IPS-20b (cell line): Measurements from ENCODE around the gene MAJIN.
"Not testable (repeated sequence)": the region's sequence is repeated elsewhere in the genome, so short reads cannot be mapped to it uniquely, and the experiment has no call there.

Experiments used
- H3K27ac ChIP-seq: one replicate; pipeline ENCODE4 v1.5.1; 2013; ENCODE audit warnings: low read length
- H3K27me3 ChIP-seq: 2 replicates; pipeline ENCODE4 v1.6.1; 2013; ENCODE audit warnings: mild to moderate bottlenecking, low read length, inconsistent platforms; ENCODE audit not compliant: insufficient read depth
- H3K36me3 ChIP-seq: 2 replicates; pipeline ENCODE4 v1.6.1; 2013; ENCODE audit warnings: low read depth, mild to moderate bottlenecking, inconsistent platforms, low read length, moderate library complexity; ENCODE audit not compliant: insufficient read depth
- H3K4me1 ChIP-seq: 2 replicates; pipeline ENCODE4 v1.6.1; 2013; ENCODE audit warnings: mild to moderate bottlenecking, control low read depth, inconsistent platforms, low read length, moderate library complexity; ENCODE audit not compliant: insufficient read depth
- H3K4me3 ChIP-seq: 2 replicates; pipeline ENCODE4 v1.5.1; 2013; ENCODE audit warnings: mild to moderate bottlenecking, low read length, inconsistent platforms
- H3K9ac ChIP-seq: 2 replicates; pipeline ENCODE4 v1.6.1; 2013; ENCODE audit warnings: low read depth, mild to moderate bottlenecking, inconsistent platforms, low read length, moderate library complexity
- H3K9me3 ChIP-seq: 2 replicates; pipeline ENCODE4 v1.6.1; 2013; ENCODE audit warnings: mild to moderate bottlenecking, low read depth, low read length, inconsistent platforms; ENCODE audit not compliant: insufficient read depth

MAJIN gene

GRCh38 chr11:64987998-64988854 lies 16.3 kb upstream of the MAJIN start:
- Histone ChIP-seq H3K9me3 (no peaks in the 10 kb centered on the region), H3K27me3 (no peaks in the 10 kb centered on the region), H3K4me3 (no peak overlapping the region), H3K36me3 (no peaks in the 10 kb centered on the region), H3K9ac (no peak overlapping the region), H3K4me1 (no peaks in the 10 kb centered on the region), H3K27ac (no peak overlapping the region)

GRCh38 chr11:64983339-64983738 lies 11.4 kb upstream of the MAJIN start:
- not testable (repeated sequence) for H3K36me3 ChIP-seq, H3K4me1 ChIP-seq, H3K9ac ChIP-seq, H3K27ac ChIP-seq, H3K27me3 ChIP-seq, H3K9me3 ChIP-seq, H3K4me3 ChIP-seq

DNA sequence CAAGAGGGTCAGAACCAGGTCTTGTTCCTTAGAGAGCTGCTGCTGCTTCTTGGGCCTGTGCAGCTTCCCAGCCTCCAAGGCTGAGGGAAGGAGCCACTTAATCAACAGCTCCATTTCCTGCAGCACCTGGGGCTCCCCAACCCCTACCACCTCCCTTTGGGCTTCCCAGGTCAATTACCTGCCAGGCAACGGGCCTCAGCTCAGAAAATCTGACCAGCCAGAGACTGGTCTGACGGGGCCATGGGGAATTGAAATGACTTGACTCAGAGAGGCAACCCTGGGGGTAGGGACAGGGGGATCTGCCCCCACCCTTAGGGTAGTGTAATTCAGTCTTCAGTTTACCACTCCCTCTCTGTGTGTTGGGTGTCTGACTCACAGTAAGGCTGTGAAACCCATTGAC lies 4.7 kb upstream of the MAJIN start:
- Histone ChIP-seq H3K27ac (no peak overlapping the region), H3K9ac (no peak overlapping the region), H3K27me3 (no peaks in the 10 kb centered on the region; the same call in 1 of the 2 replicates), H3K36me3 (no peaks in the 10 kb centered on the region), H3K4me1 (no peaks in the 10 kb centered on the region), H3K9me3 (no peaks in the 10 kb centered on the region), H3K4me3 (no peak overlapping the region)

DNA sequence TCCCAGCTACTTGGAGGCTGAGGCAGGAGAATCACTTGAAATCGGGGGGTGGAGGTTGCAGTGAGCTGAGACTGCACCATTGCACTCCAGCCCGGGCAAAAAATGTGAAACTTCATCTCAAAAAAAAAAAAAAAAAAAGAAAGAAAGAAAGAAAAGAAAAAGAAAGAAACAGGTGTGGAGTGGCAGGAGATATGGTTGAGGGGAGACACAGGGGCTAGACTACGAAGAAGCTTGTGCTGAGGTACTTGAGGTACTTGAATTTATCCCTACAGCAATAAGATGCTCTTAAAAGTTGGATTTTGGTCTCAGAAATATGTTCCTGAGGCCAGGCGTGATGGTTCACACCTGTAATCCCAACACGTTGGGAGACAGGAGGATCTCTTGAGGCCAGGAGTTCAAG lies 2.2 kb upstream of the MAJIN start:
- H3K36me3 ChIP-seq = no peaks in the 10 kb centered on the region
- no peak overlapping the region for H3K4me3 ChIP-seq
- no peak overlapping the region for H3K9ac ChIP-seq
- H3K27ac ChIP-seq = no peak overlapping the region
- no peaks in the 10 kb centered on the region for H3K4me1 ChIP-seq
- no peaks in the 10 kb centered on the region for H3K9me3 ChIP-seq
- H3K27me3 ChIP-seq = no peaks in the 10 kb centered on the region; the same call in 1 of the 2 replicates

DNA sequence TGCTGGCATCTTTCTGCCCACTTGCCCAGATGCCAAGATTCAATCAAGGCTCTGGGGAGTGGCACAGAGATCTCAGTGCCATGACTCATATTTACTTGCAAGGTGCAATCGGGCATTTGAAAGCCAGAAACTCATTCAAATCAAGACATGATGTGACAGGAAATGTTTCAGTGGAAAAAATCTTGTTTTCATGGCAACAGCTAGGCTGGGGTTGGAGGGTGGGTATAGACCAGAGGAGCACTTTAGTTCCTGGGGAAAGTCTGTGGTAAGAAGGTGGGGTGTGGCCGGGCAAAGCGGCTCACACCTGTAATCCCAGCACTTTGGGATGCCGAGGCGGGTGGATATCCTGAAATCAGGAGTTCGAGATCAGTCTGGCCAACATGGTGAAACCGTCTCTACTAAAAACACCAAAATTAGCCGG lies 1.2 kb downstream of the MAJIN start:
- H3K9ac ChIP-seq = no peak overlapping the region
- H3K4me3 ChIP-seq = no peak overlapping the region
- no peaks in the 10 kb centered on the region for H3K4me1 ChIP-seq
- H3K9me3 ChIP-seq = no peaks in the 10 kb centered on the region
- no peaks in the 10 kb centered on the region; the same call in 1 of the 2 replicates for H3K27me3 ChIP-seq
- no peaks in the 10 kb centered on the region for H3K36me3 ChIP-seq
- H3K27ac ChIP-seq = no peak overlapping the region

GRCh38 chr11:64969209-64969608 lies 2.7 kb downstream of the MAJIN start:
- Histone ChIP-seq H3K27ac (no peak overlapping the region), H3K9ac (no peak overlapping the region), H3K36me3 (no peaks in the 10 kb centered on the region), H3K27me3 (no peaks in the 10 kb centered on the region; the same call in 1 of the 2 replicates), H3K4me1 (no peaks in the 10 kb centered on the region), H3K4me3 (no peak overlapping the region), H3K9me3 (no peaks in the 10 kb centered on the region)

DNA sequence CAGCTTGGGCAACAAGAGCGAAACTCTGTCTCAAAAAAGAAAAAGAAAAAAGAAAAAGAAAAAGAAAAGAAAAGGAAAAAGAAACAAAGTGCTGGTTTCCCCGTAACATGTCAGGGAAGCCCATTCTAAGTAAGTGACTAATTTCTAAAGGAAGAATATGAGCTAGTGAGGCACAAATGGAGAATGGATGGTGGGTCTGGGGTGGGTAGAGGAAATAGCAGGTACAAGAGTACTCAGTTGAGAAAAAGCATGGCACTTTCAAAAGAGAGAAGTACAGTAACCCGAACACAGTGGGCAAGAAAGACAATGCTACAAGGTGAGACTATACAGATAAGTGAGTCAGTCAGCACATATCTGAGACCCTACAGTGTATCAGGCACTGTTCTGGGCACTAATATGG lies 4.5 kb downstream of the MAJIN start:
- H3K9ac ChIP-seq = no peak overlapping the region
- no peaks in the 10 kb centered on the region for H3K9me3 ChIP-seq
- no peak overlapping the region for H3K27ac ChIP-seq
- no peaks in the 10 kb centered on the region for H3K36me3 ChIP-seq
- no peak overlapping the region for H3K4me3 ChIP-seq
- no peaks in the 10 kb centered on the region; the same call in 1 of the 2 replicates for H3K27me3 ChIP-seq
- no peaks in the 10 kb centered on the region for H3K4me1 ChIP-seq

DNA sequence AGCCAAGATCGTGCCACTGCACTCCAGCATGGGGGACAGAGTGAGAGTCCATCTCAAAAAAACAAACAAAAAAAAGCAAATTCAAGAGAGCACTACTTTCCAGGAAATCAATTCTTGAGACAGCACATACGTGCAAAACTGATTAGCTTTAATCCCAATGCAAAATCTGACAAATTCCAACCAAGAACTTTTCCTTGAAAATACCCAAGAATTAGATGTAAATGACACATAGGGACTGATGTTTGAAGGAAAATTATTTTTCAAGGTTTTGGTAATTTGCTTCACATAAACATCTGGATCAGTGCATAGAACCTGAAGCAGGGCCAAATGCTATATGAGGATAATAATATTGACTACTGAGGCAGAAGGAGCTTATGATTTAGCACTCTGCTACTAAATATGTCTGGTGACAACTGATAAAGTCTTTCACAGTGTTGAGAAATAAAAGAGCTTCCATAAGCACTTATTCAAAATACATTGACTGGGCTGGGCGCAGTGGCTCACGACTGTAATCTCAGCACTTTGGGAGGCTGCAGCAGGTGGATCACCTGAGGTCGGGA lies 8.8 kb downstream of the MAJIN start:
- H3K27ac ChIP-seq = no peak overlapping the region
- no peak overlapping the region for H3K9ac ChIP-seq
- no peak overlapping the region for H3K4me3 ChIP-seq
- H3K27me3 ChIP-seq = no peaks in the 10 kb centered on the region
- H3K4me1 ChIP-seq = no peaks in the 10 kb centered on the region
- no peaks in the 10 kb centered on the region for H3K36me3 ChIP-seq
- H3K9me3 ChIP-seq = no peaks in the 10 kb centered on the region

DNA sequence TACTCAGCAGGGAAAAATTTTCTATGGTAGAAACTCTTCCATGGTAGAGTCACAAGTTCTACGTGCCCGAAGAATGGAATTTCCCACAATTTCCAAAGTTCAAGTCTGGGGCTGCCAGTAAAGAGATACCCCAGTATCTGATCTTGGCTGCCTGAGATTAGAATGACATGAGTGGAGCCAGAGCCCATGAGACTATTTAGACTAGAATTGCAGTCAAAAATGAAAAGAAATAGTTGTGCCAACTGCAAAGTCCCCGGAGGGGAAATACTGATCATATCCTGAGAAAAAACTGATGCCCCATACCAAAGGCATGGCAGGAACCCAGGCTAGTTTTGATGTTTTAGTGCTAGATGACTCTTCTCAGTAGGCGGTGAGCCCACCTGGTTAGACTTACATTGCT lies 11.2 kb downstream of the MAJIN start:
- Histone ChIP-seq H3K4me1 (no peaks in the 10 kb centered on the region), H3K36me3 (no peaks in the 10 kb centered on the region), H3K27ac (no peak overlapping the region), H3K9me3 (no peaks in the 10 kb centered on the region), H3K4me3 (no peak overlapping the region), H3K27me3 (no peaks in the 10 kb centered on the region), H3K9ac (no peak overlapping the region)

- Histone ChIP-seq H3K9ac (no peak overlapping the region), H3K4me3 (no peak overlapping the region), H3K27ac (no peak overlapping the region)
Observed at GRCh38 chr11:64959498-64959897, 12.4 kb downstream of the MAJIN start.

DNA sequence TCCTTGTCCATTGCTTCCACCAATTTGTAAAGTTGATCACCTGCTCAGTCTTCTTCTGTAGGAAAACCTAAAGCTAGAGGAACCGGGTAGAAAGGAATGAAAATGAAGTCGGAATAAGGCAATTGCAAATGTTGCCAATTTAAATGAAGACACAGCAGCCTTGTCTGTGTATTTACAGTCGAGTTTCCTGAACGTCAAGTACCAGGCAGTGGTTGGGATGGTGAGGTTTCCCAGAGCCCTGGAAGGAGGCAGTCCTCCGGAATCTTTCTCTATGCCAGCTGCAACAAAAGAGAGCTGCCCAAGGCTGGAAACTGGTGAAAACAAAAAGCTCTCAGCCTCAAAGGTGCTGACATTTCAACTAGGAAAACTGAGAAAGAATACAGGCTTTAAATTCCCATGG lies 17.7 kb downstream of the MAJIN start:
- Histone ChIP-seq H3K36me3 (no peaks in the 10 kb centered on the region), H3K27ac (no peak overlapping the region), H3K4me1 (no peaks in the 10 kb centered on the region), H3K27me3 (0 out of 2 replicates have a peak, but pooled peaks cover 4% of the 10 kb centered on the region), H3K9me3 (no peaks in the 10 kb centered on the region), H3K4me3 (no peak overlapping the region), H3K9ac (no peak overlapping the region)

More at GRCh38 chr11:64959498-64959897, 12.4 kb downstream of the MAJIN start:
- H3K36me3 ChIP-seq = no peaks in the 10 kb centered on the region
- no peaks in the 10 kb centered on the region for H3K4me1 ChIP-seq
- H3K9me3 ChIP-seq = no peaks in the 10 kb centered on the region
- H3K27me3 ChIP-seq = 0 out of 2 replicates have a peak, but pooled peaks cover 2% of the 10 kb centered on the region

DNA sequence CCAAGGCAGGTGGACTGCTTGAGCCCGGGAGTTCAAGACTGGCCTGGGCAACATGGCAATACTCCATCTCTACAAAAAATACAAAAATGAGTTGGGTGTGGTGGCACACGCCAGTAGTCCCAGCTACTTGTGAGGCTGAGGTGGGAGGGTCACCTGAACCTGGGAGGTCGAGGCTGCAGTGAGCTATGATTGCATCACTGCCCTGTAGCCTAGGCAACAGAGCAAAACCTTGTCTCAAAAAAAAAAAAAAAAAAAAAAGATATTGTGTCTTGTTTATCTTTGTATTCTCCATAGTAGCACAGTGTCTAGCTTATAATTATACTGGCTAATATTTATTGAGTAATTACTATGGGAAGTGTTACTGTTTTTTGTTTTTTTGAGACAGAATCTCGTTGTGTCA lies 20.4 kb downstream of the MAJIN start:
- Histone ChIP-seq H3K4me3 (no peak overlapping the region), H3K36me3 (no peaks in the 10 kb centered on the region), H3K4me1 (no peaks in the 10 kb centered on the region), H3K27ac (no peak overlapping the region), H3K27me3 (0 out of 2 replicates have a peak, but pooled peaks cover 4% of the 10 kb centered on the region), H3K9me3 (no peaks in the 10 kb centered on the region), H3K9ac (no peak overlapping the region)
